Liver (tissue), 3 donors: ENCODE data around the gene SERPINI1.

Source experiments
- GABPA ChIP-seq, 2 donors: IDR thresholded peaks in 1 of 2; conservative IDR thresholded peaks in 1 of 2; 2 replicates each; pipeline ENCODE4 v1.6.1; 2016; ENCODE audit warnings: antibody characterized with exemption in 2 of 2, mild to moderate bottlenecking in 1 of 2, moderate library complexity in 1 of 2
- HNF4A ChIP-seq, 2 donors: conservative IDR thresholded peaks; 2 replicates each; pipeline ENCODE4 v1.6.1; 2016; ENCODE audit warnings: antibody characterized with exemption in 2 of 2, mild to moderate bottlenecking in 2 of 2
- REST ChIP-seq: IDR thresholded peaks from 2 replicates; pipeline ENCODE4 v1.6.1; 2016; ENCODE audit warnings: antibody characterized with exemption, mild to moderate bottlenecking
- TF ChIP-seq, protein P1 (sequence below): fragments of 150-350 bp; IDR thresholded peaks from 2 replicates; pipeline ENCODE4 v1.5.1; 2017; ENCODE audit warnings: improper control_type of control experiment, low read depth, low read length; ENCODE audit not compliant: missing input control
- donor health status: healthy.
- donor health status: healthy.

DNA sequence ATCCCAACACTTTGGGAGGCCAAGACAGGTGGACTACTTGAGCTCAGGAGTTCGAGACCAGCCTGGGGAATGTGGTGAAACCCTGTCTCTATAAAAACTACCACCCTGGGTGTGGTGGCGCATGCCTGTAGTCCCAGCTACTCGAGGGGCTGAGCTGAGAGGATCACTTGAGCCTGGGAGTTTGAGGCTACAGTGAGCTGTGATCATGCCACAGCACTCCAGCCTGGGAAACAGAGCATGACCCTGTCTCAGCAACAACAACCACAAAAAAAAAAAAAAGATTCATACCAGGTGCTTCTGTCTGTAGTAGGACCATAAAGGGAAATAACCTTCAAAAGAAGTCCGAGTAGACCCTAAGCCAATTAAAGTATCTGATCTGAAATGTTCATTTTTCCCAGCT, 94.5 kb downstream of the SERPINI1 start:
- TF ChIP-seq, protein P1, sequence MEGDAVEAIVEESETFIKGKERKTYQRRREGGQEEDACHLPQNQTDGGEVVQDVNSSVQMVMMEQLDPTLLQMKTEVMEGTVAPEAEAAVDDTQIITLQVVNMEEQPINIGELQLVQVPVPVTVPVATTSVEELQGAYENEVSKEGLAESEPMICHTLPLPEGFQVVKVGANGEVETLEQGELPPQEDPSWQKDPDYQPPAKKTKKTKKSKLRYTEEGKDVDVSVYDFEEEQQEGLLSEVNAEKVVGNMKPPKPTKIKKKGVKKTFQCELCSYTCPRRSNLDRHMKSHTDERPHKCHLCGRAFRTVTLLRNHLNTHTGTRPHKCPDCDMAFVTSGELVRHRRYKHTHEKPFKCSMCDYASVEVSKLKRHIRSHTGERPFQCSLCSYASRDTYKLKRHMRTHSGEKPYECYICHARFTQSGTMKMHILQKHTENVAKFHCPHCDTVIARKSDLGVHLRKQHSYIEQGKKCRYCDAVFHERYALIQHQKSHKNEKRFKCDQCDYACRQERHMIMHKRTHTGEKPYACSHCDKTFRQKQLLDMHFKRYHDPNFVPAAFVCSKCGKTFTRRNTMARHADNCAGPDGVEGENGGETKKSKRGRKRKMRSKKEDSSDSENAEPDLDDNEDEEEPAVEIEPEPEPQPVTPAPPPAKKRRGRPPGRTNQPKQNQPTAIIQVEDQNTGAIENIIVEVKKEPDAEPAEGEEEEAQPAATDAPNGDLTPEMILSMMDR: no peak
- no peak for TF ChIP-seq GABPA (IDR thresholded peaks at IDR 0.05 in 1 of 2, conservative IDR thresholded peaks at IDR 0.05 in 1 of 2)
- TF ChIP-seq HNF4A (conservative IDR thresholded peaks at IDR 0.05): no peak
- TF ChIP-seq REST: no peak
